ENCODE results near the gene PRLH. TPM values are rescaled to one million over a fixed set of nuclear protein-coding genes. Genes with fewer than 3 reads are reported as not detected.

Gene PRLH
- total RNA-seq, 1 donor from 2014 or later: not detected

DNA sequence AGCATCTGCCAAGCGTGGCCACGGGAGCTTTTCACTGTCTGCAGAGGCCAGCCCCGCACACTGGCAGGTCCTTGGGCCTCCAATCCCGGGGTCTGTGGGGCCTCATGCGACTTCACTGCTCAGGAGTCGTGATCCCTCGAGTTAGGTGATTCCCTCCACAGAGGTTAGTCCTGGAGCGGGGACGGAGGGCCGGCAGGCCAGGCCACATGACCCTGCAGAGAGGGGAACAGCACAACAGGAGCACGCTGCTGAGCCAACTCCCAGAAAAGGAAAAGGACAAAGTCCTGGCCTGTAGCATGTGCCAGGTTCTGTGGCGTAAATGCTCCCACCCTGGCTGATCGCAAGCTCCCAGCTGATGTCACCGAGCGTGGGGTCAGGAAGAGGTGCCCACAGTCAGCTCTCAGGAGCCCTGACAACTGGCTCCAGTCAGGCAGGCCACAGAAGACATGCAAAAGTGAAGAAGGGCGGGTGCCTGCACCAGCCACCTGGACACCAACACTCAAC lies 15.3 kb upstream of the PRLH start:
- H3K4me1 Mint-ChIP-seq (ENCODE audit: low read depth): peaks cover under 1% of the 10 kb centered on the region
- H3K4me3 Mint-ChIP-seq (ENCODE audit: low read depth): no peak overlapping the region
- H3K36me3 Mint-ChIP-seq (ENCODE audit: insufficient read depth): no peaks in the 10 kb centered on the region
- peaks cover 3% of the 10 kb centered on the region for H3K9me3 Mint-ChIP-seq (ENCODE audit: low read depth)
- H3K27me3 Mint-ChIP-seq: peaks cover 9% of the 10 kb centered on the region
- no peak for DNase-seq (ENCODE audit: low spot score, unreplicated experiment)
- TF ChIP-seq, protein P1, sequence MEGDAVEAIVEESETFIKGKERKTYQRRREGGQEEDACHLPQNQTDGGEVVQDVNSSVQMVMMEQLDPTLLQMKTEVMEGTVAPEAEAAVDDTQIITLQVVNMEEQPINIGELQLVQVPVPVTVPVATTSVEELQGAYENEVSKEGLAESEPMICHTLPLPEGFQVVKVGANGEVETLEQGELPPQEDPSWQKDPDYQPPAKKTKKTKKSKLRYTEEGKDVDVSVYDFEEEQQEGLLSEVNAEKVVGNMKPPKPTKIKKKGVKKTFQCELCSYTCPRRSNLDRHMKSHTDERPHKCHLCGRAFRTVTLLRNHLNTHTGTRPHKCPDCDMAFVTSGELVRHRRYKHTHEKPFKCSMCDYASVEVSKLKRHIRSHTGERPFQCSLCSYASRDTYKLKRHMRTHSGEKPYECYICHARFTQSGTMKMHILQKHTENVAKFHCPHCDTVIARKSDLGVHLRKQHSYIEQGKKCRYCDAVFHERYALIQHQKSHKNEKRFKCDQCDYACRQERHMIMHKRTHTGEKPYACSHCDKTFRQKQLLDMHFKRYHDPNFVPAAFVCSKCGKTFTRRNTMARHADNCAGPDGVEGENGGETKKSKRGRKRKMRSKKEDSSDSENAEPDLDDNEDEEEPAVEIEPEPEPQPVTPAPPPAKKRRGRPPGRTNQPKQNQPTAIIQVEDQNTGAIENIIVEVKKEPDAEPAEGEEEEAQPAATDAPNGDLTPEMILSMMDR (IDR thresholded peaks at IDR 0.05; ENCODE audit: unreplicated experiment): no peak
- no peak overlapping the region for H3K27ac Mint-ChIP-seq

DNA sequence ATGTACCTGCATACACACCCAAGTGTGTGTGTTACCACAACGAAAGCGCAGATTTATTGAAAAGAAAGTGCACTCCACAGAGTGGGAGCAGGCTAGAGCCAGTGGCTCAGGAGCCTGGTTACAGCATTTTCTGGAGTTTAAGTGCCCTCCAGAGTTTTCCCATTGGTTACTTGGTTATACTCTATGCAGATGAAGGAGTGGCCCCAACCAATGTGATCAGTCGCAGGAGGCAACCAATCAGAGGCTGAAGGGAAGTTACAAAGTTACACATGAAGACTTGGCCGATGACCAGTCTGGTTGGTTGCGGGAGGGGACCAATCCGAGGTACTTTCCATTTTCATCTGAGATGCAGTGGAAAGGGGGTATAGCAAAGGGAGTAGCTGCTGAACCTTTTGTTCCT lies 13.5 kb upstream of the PRLH start:
- Mint-ChIP-seq H3K27me3 (peaks cover 17% of the 10 kb centered on the region), H3K27ac (no peak overlapping the region), H3K4me3 (ENCODE audit: low read depth) (no peak overlapping the region), H3K36me3 (ENCODE audit: insufficient read depth) (no peaks in the 10 kb centered on the region), H3K4me1 (ENCODE audit: low read depth) (no peaks in the 10 kb centered on the region), H3K9me3 (ENCODE audit: low read depth) (peaks cover 3% of the 10 kb centered on the region)
- no peak for DNase-seq (ENCODE audit: low spot score, unreplicated experiment)
- TF ChIP-seq, protein P1 (IDR thresholded peaks at IDR 0.05; ENCODE audit: unreplicated experiment): no peak

DNA sequence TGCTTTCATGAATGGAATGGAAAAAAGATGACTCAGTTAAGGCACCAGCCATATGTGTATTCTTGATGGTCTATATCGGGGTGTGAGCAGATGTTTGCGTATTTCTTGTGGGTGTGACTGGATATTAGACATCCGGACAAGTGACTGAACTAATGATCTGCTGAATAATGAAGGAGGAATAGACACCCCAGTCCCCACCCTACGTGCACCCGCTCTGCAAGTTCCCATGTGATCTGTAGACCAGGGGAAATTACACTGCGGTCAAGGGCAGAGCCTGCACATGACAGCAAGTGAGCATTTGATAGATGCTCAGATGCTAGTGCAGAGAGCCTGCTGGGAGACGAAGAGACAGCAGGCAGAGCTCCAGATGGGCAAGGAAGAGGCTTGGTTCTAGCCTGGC lies 12.4 kb upstream of the PRLH start:
- H3K27me3 Mint-ChIP-seq: peaks cover 19% of the 10 kb centered on the region
- TF ChIP-seq, protein P1 (IDR thresholded peaks at IDR 0.05; ENCODE audit: unreplicated experiment): no peak
- H3K9me3 Mint-ChIP-seq (ENCODE audit: low read depth): peaks cover 3% of the 10 kb centered on the region
- H3K4me1 Mint-ChIP-seq (ENCODE audit: low read depth): no peaks in the 10 kb centered on the region
- H3K36me3 Mint-ChIP-seq (ENCODE audit: insufficient read depth): no peaks in the 10 kb centered on the region
- H3K4me3 Mint-ChIP-seq (ENCODE audit: low read depth): no peak overlapping the region
- no peak for DNase-seq (ENCODE audit: low spot score, unreplicated experiment)
- H3K27ac Mint-ChIP-seq: no peak overlapping the region

DNA sequence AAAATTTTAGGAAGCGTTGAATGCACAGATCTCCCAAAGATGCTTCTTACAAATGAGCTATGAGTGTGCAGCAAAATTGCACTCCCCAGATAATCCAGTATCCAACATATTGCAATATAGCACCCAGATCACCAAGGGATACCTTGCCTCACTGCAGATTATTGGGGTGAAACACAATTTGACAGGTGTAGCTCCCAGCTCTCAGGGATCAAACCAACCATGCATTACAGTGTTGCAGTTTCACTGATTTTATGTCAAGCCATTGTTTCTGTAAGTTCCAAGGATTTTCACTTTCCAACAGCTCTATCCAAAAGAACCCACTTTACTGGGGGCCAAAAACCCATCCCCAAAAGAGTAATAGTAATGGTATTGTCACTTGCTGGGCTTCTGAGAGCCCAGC lies 10.8 kb upstream of the PRLH start:
- H3K27me3 Mint-ChIP-seq: peaks cover 23% of the 10 kb centered on the region
- DNase-seq (ENCODE audit: low spot score, unreplicated experiment): no peak
- H3K4me3 Mint-ChIP-seq (ENCODE audit: low read depth): no peak overlapping the region
- no peaks in the 10 kb centered on the region for H3K4me1 Mint-ChIP-seq (ENCODE audit: low read depth)
- H3K27ac Mint-ChIP-seq: no peak overlapping the region
- TF ChIP-seq, protein P1 (IDR thresholded peaks at IDR 0.05; ENCODE audit: unreplicated experiment): no peak
- H3K36me3 Mint-ChIP-seq (ENCODE audit: insufficient read depth): no peaks in the 10 kb centered on the region
- H3K9me3 Mint-ChIP-seq (ENCODE audit: low read depth): peaks cover 3% of the 10 kb centered on the region

DNA sequence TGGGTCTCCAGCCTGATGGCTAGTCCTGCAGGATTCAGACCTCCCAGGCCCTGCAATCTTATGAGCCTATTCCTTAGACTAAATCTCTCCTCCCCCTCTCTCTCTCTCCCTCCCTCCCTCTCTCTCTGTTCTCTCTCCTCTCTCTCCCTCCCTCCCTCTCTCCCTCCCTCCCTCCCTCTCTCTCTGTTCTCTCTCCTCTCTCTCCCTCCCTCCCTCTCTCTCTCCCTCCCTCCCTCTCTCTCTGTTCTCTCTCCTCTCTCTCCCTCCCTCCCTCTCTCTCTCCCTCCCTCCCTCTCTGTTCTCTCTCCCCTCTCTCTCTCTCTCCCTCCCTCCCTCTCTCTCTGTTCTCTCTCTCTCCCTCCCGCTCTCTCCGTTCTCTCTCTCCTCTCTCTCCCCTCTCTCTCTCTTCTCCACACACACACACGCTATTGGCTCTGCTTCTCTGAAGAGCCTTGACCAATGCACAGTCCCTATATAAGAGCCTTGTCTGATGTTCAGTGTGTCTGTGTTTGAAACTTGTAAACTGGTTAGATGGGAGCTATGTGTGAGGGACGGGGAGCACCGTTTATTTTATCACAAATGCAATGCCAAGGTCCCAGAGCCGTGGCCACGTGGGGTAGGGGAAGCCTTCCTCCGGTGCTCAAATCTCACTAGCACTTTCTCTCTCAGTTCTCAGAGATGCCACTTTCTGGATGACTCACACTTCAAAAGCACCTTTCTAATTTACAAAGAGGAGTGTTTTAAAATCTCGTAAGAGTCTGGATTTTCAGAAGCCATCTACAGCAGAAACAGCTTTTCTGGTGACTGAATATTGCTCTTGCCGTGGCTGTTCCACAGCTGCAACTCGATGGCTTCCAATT lies 9.4 kb upstream of the PRLH start:
- TF ChIP-seq, protein P1 (IDR thresholded peaks at IDR 0.05; ENCODE audit: unreplicated experiment): no peak
- peaks cover 23% of the 10 kb centered on the region for H3K27me3 Mint-ChIP-seq
- H3K4me1 Mint-ChIP-seq (ENCODE audit: low read depth): no peaks in the 10 kb centered on the region
- no peak overlapping the region for H3K27ac Mint-ChIP-seq
- no peak overlapping the region for H3K4me3 Mint-ChIP-seq (ENCODE audit: low read depth)
- peaks cover 3% of the 10 kb centered on the region for H3K9me3 Mint-ChIP-seq (ENCODE audit: low read depth)
- no peaks in the 10 kb centered on the region for H3K36me3 Mint-ChIP-seq (ENCODE audit: insufficient read depth)
- no peak for DNase-seq (ENCODE audit: low spot score, unreplicated experiment)
